CD8-positive, alpha-beta memory T cell (primary cell): ENCODE data around the gene BIN2. TPM values are rescaled to one million over a fixed set of nuclear protein-coding genes. Genes with fewer than 3 reads are reported as not detected.

Experiments
- CTCF ChIA-PET: fragments of 350-600 bp; sonication (Branson Sonifier 250); formaldehyde crosslinking; loops from one replicate; lab custom pipeline; 2021; ENCODE audit warnings: antibody characterized with exemption; lab: Charles Lee
- POLR2A ChIA-PET: fragments of 350-600 bp; sonication (Branson Sonifier 250); formaldehyde crosslinking; loops from one replicate; lab custom pipeline; 2021; ENCODE audit warnings: antibody characterized with exemption; lab: Charles Lee
- DNase-seq, 5 donors: peaks; one replicate each; pipeline versions ENCODE4 v3.0.0 to v3.0.0-alpha.2; 2020 to 2022; ENCODE audit warnings: mixed read lengths in 1 of 5
- H3K27ac ChIP-seq: one replicate; pipeline ENCODE4 v1.7.0; 2013; ENCODE audit warnings: low read depth, mild to moderate bottlenecking, low read length, moderate library complexity
- H3K27me3 ChIP-seq: 2 replicates; pipeline ENCODE4 v1.7.0; 2013; ENCODE audit warnings: low read length, mild to moderate bottlenecking; ENCODE audit not compliant: insufficient read depth, poor library complexity, severe bottlenecking
- H3K36me3 ChIP-seq: 2 replicates; pipeline ENCODE4 v1.7.0; 2013; ENCODE audit warnings: mild to moderate bottlenecking, low read length, moderate library complexity; ENCODE audit not compliant: insufficient read depth
- H3K4me1 ChIP-seq: 2 replicates; pipeline ENCODE4 v1.7.0; 2013; ENCODE audit warnings: mild to moderate bottlenecking, low read length, moderate library complexity; ENCODE audit not compliant: insufficient read depth
- H3K4me3 ChIP-seq: 2 replicates; pipeline ENCODE4 v1.7.0; 2013; ENCODE audit warnings: mild to moderate bottlenecking, low read length
- H3K9me3 ChIP-seq: 2 replicates; pipeline ENCODE4 v1.7.0; 2013; ENCODE audit warnings: mild to moderate bottlenecking, low read length
- H3K27ac Mint-ChIP-seq, 8 donors: one replicate each; pipeline ENCODE4 v1.8.0; 2020 to 2021; ENCODE audit warnings: mixed read lengths in 8 of 8, mild to moderate bottlenecking in 6 of 8, inconsistent platforms in 3 of 8, moderate library complexity in 3 of 8
- H3K27me3 Mint-ChIP-seq, 2 donors: one replicate each; pipeline ENCODE4 v1.8.0; 2020 to 2021; ENCODE audit warnings: mixed read lengths in 2 of 2, mild to moderate bottlenecking in 1 of 2, moderate library complexity in 1 of 2
- H3K36me3 Mint-ChIP-seq, 3 donors: one replicate each; pipeline ENCODE4 v1.8.0; 2020 to 2021; ENCODE audit warnings: mixed read lengths in 3 of 3, inconsistent platforms in 1 of 3, mild to moderate bottlenecking in 1 of 3
- H3K4me1 Mint-ChIP-seq, 3 donors: one replicate each; pipeline ENCODE4 v1.8.0; 2020 to 2021; ENCODE audit warnings: mixed read lengths in 3 of 3, inconsistent platforms in 1 of 3, mild to moderate bottlenecking in 1 of 3
- H3K4me3 Mint-ChIP-seq, 7 donors: one replicate each; pipeline ENCODE4 v1.8.0; 2020 to 2021; ENCODE audit warnings: mixed read lengths in 7 of 7, mild to moderate bottlenecking in 6 of 7, moderate library complexity in 4 of 7, inconsistent platforms in 2 of 7
- H3K9me3 Mint-ChIP-seq, 5 donors: one replicate each; pipeline ENCODE4 v1.8.0; 2020 to 2022; ENCODE audit warnings: mixed read lengths in 5 of 5, mild to moderate bottlenecking in 3 of 5, moderate library complexity in 2 of 5, inconsistent platforms in 1 of 5
- polyA plus RNA-seq: library from polyadenylated mRNA; unstranded; fragments of 300-500 nt; fragmentation: Illumina TruSeq; gene quantifications from one replicate; pipeline ENCODE4 v1.2.3, GENCODE V29; 2021
- total RNA-seq, 2 experiments: library from RNA; stranded (reverse); gene quantifications; one replicate each; pipeline ENCODE4 v1.2.3, GENCODE V29; 2021

Gene BIN2
- total and polyA plus RNA-seq, 3 experiments from 2014 or later, result 55.9 to 366 (median 57.3) TPM

DNA sequence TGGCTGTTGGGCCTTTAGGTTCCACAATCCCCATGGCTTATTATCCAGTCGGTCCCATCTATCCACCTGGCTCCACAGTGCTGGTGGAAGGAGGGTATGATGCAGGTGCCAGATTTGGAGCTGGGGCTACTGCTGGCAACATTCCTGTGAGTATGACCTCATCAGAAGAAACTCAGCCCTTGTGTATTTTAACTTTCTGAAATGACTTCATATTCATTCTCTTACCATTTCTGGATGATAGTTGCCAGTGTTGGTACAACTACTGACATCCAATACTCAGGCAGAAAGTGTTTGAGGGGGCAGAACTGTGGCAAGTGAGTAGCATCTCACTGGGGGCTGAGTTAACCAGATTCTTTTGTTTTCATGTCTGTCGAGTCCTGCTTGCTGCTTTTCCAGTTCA lies 83.0 kb downstream of the BIN2 start:
- peaks cover 7 to 69% (median 17%) of the 10 kb centered on the region in 3 donors for H3K36me3 Mint-ChIP-seq
- peaks cover 0 to 3% of the 10 kb centered on the region in 2 donors for H3K27me3 Mint-ChIP-seq
- no peaks in the 10 kb centered on the region for H3K9me3 Mint-ChIP-seq
- H3K27me3 ChIP-seq, result no peaks in the 10 kb centered on the region
- H3K27ac ChIP-seq, result no peak overlapping the region
- POLR2A ChIA-PET, result interaction anchor here (0.6 to 6.1 kb wide), 4 partner anchors 9 to 23 kb away, joined by 3 to 125 read pairs (median 4); partner anchors contain the start of gene POU6F1
- CTCF ChIA-PET, result interaction anchor here (1.0 to 4.8 kb wide), 6 partner anchors 9 to 111 kb away, joined by 3 to 31 read pairs (median 4); partner anchors contain the start of genes POU6F1 and SMAGP
- peaks cover 49 to 64% (median 58%) of the 10 kb centered on the region in 3 donors for H3K4me1 Mint-ChIP-seq
- peak overlapping the region; percentile 94 to 100 (median 98) for H3K4me3 Mint-ChIP-seq
- no peak for DNase-seq
- peak overlapping the region; percentile 82 to 100 (median 100) for H3K27ac Mint-ChIP-seq
- no peak overlapping the region for H3K4me3 ChIP-seq
- peaks cover 40% of the 10 kb centered on the region for H3K4me1 ChIP-seq
- peaks cover 30% of the 10 kb centered on the region for H3K36me3 ChIP-seq
- H3K9me3 ChIP-seq, result no peaks in the 10 kb centered on the region

DNA sequence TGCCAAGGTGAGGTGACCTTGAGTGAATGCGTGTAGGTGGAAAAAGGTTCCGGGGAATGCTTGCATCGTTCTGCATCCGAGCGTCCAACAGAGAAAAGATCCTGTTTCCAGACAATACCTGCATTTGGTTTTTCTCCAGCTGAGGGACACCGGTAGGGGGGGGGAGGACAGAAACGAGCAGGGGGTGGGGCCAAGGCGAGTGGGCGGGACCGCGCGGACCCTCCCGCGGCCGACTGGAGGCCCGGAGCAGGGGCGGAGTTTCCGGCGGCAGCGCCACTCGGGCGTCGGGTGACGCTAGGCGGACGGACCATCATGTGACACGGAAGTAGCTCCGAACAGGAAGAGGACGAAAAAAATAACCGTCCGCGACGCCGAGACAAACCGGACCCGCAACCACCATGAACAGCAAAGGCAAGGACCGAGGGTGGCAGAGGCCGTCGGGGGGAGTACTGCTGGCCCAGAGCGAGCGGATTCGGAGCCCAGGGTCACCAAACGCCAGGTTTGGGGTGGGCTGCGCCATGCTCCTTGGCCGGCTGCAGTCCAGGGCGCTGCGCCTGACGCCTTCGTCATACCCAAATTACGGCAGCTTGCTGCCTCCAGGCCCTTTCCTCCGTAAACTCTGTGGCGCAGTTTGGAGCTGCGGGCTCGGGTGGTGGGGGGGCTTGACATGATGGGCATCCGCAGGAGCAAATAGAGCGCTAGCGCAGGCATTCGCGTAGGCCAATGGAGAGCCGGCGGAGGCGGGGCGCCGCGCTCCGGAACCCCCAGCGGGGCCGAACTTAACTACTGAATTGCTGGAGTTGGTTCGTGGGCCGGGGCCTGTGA lies 85.3 kb downstream of the BIN2 start, which contains the start of gene DAZAP2:
Gene DAZAP2, plus strand, starts transcription at position 317 of the 825 bp plus-strand sequence. Its CDS starts 82 bp downstream, at position 399.
- peaks cover 3% of the 10 kb centered on the region in 2 donors for H3K27me3 Mint-ChIP-seq
- H3K27ac Mint-ChIP-seq, result peak within 1 kb of the TSS; percentile 99 to 100 (median 100)
- Histone ChIP-seq H3K27ac (peak within 1 kb of the TSS; percentile 100), H3K9me3 (no peaks in the 10 kb centered on the region), H3K4me1 (peaks cover 32% of the 10 kb centered on the region), H3K4me3 (peak within 1 kb of the TSS; percentile 96), H3K27me3 (no peaks in the 10 kb centered on the region), H3K36me3 (peaks cover 30% of the 10 kb centered on the region)
- H3K36me3 Mint-ChIP-seq, result peaks cover 4 to 50% (median 15%) of the 10 kb centered on the region in 3 donors
- ChIA-PET POLR2A (interaction anchor here (0.6 to 6.1 kb wide), 21 partner anchors 8 to 1498 kb away, joined by 3 to 125 read pairs (median 4); partner anchors contain the start of genes ATF1, BIN2, CSRNP2 and POU6F1), CTCF (interaction anchor here (0.7 to 4.8 kb wide), 7 partner anchors 9 to 474 kb away, joined by 3 to 31 read pairs (median 3); partner anchors contain the start of gene POU6F1)
- DNase-seq, result peak; percentile 91 to 97 (median 95)
- H3K4me1 Mint-ChIP-seq, result peaks cover 39 to 46% (median 45%) of the 10 kb centered on the region in 3 donors
- peak within 1 kb of the TSS; percentile 94 to 100 (median 98) for H3K4me3 Mint-ChIP-seq
- H3K9me3 Mint-ChIP-seq, result no peaks in the 10 kb centered on the region

DNA sequence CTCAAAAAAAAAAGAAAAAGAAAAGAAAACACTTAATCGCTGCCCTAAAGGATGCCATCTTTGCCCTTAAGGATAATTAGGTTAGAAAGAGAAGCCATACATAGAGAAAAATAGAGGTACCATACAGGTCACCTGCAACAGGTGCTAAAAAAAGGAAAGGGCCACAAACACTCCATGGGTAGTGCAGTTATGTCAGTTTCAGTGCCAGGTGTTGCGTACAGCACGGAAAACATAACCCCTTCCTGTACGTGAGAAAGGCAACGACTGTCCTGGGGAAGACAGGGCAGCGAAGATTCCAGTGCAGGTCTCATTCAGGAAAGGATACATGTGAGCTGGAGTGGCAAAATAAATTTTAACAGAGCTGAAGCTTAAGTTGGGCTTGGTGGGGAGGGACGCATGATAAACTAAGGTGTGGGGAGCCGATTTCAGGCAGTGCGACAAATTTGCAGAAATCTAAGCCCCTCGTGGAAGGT lies 85.9 kb downstream of the BIN2 start:
- H3K9me3 ChIP-seq, result no peaks in the 10 kb centered on the region
- ChIA-PET CTCF (interaction anchor here (0.7 to 4.8 kb wide), 7 partner anchors 8 to 473 kb away, joined by 3 to 31 read pairs (median 3); partner anchors contain the start of gene POU6F1), POLR2A (interaction anchor here (0.6 to 6.1 kb wide), 19 partner anchors 8 to 1497 kb away, joined by 3 to 125 read pairs (median 4); partner anchors contain the start of genes ATF1, BIN2, CSRNP2 and POU6F1)
- peak overlapping the region; percentile 96 for H3K4me3 ChIP-seq
- H3K36me3 Mint-ChIP-seq, result peaks cover 4 to 47% (median 15%) of the 10 kb centered on the region in 3 donors
- H3K36me3 ChIP-seq, result peaks cover 30% of the 10 kb centered on the region
- H3K27ac ChIP-seq, result peak overlapping the region; percentile 100
- H3K4me1 ChIP-seq, result peaks cover 32% of the 10 kb centered on the region
- no peak for DNase-seq
- peak overlapping the region; percentile 94 to 100 (median 98) for H3K4me3 Mint-ChIP-seq
- peaks cover 38 to 43% (median 42%) of the 10 kb centered on the region in 3 donors for H3K4me1 Mint-ChIP-seq
- H3K27me3 ChIP-seq, result no peaks in the 10 kb centered on the region
- H3K27ac Mint-ChIP-seq, result peak overlapping the region; percentile 99 to 100 (median 100)
- H3K9me3 Mint-ChIP-seq, result no peaks in the 10 kb centered on the region
- H3K27me3 Mint-ChIP-seq, result peaks cover 3% of the 10 kb centered on the region in 2 donors

DNA sequence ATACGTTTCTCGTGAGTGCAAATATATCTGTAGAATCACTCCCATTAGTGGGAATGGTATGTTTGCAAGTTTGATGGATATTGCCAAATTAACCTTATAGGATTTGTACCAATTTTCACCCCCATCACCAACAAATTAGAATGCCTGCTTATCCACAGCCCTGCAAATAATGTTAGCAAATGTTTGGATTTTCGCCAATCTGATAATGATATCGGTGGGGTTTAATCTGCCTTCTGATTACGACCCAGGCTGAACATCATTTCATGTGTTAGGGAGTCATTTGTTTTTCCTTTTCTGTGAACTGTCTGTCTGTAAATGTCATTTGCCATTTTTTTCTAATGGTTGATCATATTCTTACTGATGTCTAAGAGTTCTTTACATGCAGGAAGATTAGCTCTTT lies 89.4 kb downstream of the BIN2 start:
- no peak overlapping the region for H3K4me3 Mint-ChIP-seq
- Histone ChIP-seq H3K27ac (no peak overlapping the region), H3K4me3 (no peak overlapping the region), H3K9me3 (no peaks in the 10 kb centered on the region), H3K27me3 (no peaks in the 10 kb centered on the region), H3K36me3 (no peaks in the 10 kb centered on the region), H3K4me1 (peaks cover 6% of the 10 kb centered on the region)
- H3K4me1 Mint-ChIP-seq, result peaks cover 8 to 10% (median 9%) of the 10 kb centered on the region in 3 donors
- peaks cover 0 to 14% (median 1%) of the 10 kb centered on the region in 3 donors for H3K36me3 Mint-ChIP-seq
- ChIA-PET POLR2A (no interaction called here), CTCF (no interaction called here)
- H3K9me3 Mint-ChIP-seq, result no peaks in the 10 kb centered on the region
- peaks cover 3% of the 10 kb centered on the region in 2 donors for H3K27me3 Mint-ChIP-seq
- no peak for DNase-seq
- H3K27ac Mint-ChIP-seq, result no peak overlapping the region

DNA sequence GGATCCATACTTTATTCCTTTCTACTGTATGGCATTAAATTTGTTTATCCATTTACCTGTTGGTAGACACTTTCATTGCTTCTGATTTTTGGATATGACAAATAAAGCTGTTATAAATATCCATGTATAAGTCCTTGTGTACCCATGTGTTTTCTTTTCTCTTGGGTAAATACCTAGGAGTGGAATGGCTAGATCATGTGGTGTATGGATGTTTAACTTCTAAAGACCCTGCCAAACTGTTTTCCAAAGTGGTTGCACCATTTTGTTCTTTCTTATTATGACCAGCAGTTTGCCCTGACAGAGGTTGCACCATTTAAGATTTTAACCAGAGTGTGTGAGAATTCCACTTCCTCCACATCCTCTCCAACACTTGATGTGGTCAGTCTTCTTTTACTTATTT lies 91.3 kb downstream of the BIN2 start:
- no peaks in the 10 kb centered on the region for H3K27me3 ChIP-seq
- no peaks in the 10 kb centered on the region for H3K36me3 ChIP-seq
- DNase-seq, result no peak
- no peaks in the 10 kb centered on the region for H3K4me1 ChIP-seq
- Mint-ChIP-seq H3K27ac (no peak overlapping the region), H3K4me3 (no peak overlapping the region), H3K36me3 (peaks cover 0 to 1% (median 0%) of the 10 kb centered on the region in 3 donors), H3K27me3 (peaks cover 0 to 3% of the 10 kb centered on the region in 2 donors), H3K9me3 (no peaks in the 10 kb centered on the region), H3K4me1 (peaks cover 0 to 1% (median 0%) of the 10 kb centered on the region in 3 donors)
- H3K9me3 ChIP-seq, result no peaks in the 10 kb centered on the region
- CTCF ChIA-PET, result interaction anchor here (1.0 kb wide), 1 partner anchor 21 kb away, joined by 3 read pairs; no protein-coding TSS in a partner anchor
- H3K27ac ChIP-seq, result no peak overlapping the region
- POLR2A ChIA-PET, result no interaction called here
- no peak overlapping the region for H3K4me3 ChIP-seq

Other genes starting within 250 kb of the BIN2 start
- gene CSRNP2, start 240.6 kb downstream of the BIN2 start, total RNA-seq, result 10 to 100 TPM; 20.5 to 21.5 TPM
- gene CSRNP2, start 240.6 kb downstream of the BIN2 start, polyA plus RNA-seq, result 4.8 TPM
- 10 to 100 TPM; 41.0 to 41.9 TPM for gene TFCP2, start 151.0 kb downstream of the BIN2 start, total RNA-seq
- 13.9 TPM for gene TFCP2, start 151.0 kb downstream of the BIN2 start, polyA plus RNA-seq
- gene POU6F1, start 106.1 kb downstream of the BIN2 start, total RNA-seq, result 10 to 100 TPM; 12.0 to 15.4 TPM
- gene POU6F1, start 106.1 kb downstream of the BIN2 start, polyA plus RNA-seq, result 2.2 TPM
- gene DAZAP2, start 85.3 kb downstream of the BIN2 start, total RNA-seq, result 100 to 1,000 TPM in 1 of 2 experiments, 10 to 100 TPM in 1; 97.2 to 100 TPM
- 1,407 TPM for gene DAZAP2, start 85.3 kb downstream of the BIN2 start, polyA plus RNA-seq
- gene SMAGP, start 53.8 kb downstream of the BIN2 start, total RNA-seq, result under 1 TPM; 0.72 to 0.84 TPM
- gene SMAGP, start 53.8 kb downstream of the BIN2 start, polyA plus RNA-seq, result 28.9 TPM
- gene CELA1, start 22.5 kb upstream of the BIN2 start, total RNA-seq, result not detected
- gene CELA1, start 22.5 kb upstream of the BIN2 start, polyA plus RNA-seq, result 0.71 TPM
- 10 to 100 TPM; 13.5 to 15.6 TPM for gene GALNT6, start 67.2 kb upstream of the BIN2 start, total RNA-seq
- gene GALNT6, start 67.2 kb upstream of the BIN2 start, polyA plus RNA-seq, result 13.3 TPM
- 1 to 10 TPM; 2.0 to 2.2 TPM for gene SLC4A8, start 100.7 kb upstream of the BIN2 start, total RNA-seq
- 0.64 TPM for gene SLC4A8, start 100.7 kb upstream of the BIN2 start, polyA plus RNA-seq